GM12872 (cell line): Measurements from ENCODE around the gene CLIP4.

Source experiments
- CTCF ChIP-seq: IDR thresholded peaks from 3 replicates; pipeline ENCODE4 v1.5.1; 2011; ENCODE audit warnings: low read depth, mild to moderate bottlenecking, low read length, moderate library complexity; ENCODE audit not compliant: insufficient read depth

Gene CLIP4

GRCh38 chr2:29082804-29083495, 32.3 kb upstream of the CLIP4 start:
- TF ChIP-seq CTCF: no peak

- TF ChIP-seq CTCF: no peak
These were observed 30.7 kb upstream of the CLIP4 start for GRCh38 chr2:29084554-29084953.

- TF ChIP-seq CTCF: no peak
These were observed 18.2 kb upstream of the CLIP4 start for GRCh38 chr2:29096969-29097368.

- no peak for TF ChIP-seq CTCF
These were observed 17.6 kb upstream of the CLIP4 start for GRCh38 chr2:29097569-29097968.

GRCh38 chr2:29100564-29100963, 14.7 kb upstream of the CLIP4 start:
- TF ChIP-seq CTCF: no peak

- no peak for TF ChIP-seq CTCF
These were observed 10.5 kb upstream of the CLIP4 start for GRCh38 chr2:29104688-29105087.

- no peak for TF ChIP-seq CTCF
These were observed 9.8 kb upstream of the CLIP4 start for GRCh38 chr2:29105375-29105774.
